Measurements from ENCODE around the gene TFB1M.
A peak's percentile ranks its signal among the peaks of the same experiment; 100 is the strongest.
"Not testable (repeated sequence)": the region's sequence is repeated elsewhere in the genome, so short reads cannot be mapped to it uniquely, and the experiment has no call there.

The TFB1M gene

DNA sequence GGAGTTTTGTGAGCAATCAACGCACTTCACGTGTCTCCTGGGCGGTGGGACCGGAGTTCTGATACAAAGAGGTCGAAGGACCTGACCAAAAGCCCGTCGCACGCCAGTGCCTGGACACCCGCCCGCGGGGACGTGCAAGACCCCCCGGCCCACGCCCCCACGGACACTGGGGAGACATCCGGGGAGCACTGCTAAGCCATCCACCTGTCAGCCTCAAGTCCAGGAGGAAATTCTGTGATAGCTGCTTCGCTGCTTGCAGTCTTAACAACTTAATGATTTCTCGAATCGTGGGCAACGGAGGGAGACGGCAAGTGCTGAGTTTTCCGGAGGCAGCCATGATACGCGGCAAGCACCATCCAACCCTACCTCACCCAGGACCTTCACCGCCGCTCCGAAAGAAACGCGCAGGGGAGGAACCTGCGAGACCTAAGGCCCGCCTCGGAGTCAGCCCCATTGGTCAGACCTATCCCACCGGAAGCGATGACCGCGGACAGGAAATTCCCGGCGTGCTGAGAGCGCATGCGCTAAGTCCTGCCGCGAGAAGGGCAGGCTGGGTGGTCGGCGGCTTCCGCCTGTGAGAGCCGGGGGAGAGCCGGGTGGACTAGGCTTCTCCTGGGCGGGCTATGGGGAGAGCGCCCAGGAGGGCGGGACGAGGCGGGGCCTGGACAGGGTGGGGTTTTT, at the start of gene TFB1M:
TSS of gene TFB1M (minus strand) at position 393 of the 681 bp plus-strand sequence. CDS start at position 337, 56 bp downstream.
- peak; percentile 92 for DNase-seq

DNA sequence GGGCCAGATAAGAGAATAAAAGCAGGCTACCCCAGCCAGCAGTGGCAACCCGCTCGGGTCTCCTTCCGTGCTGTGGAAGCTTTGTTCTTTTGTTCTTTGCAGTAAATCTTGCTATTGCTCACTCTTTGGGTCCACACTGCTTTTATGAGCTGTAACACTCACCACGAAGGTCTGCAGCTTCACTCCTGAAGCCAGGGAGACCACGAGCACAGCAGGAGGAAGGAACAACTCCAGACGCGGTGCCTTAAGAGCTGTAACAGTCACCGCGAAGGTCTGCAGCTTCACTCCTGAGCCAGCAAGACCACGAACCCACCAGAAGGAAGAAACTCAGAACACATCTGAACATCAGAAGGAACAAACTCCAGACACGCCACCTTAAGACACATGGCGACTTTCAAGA, 49.7 kb upstream of the TFB1M start:
- DNase-seq = not testable (repeated sequence)

DNA sequence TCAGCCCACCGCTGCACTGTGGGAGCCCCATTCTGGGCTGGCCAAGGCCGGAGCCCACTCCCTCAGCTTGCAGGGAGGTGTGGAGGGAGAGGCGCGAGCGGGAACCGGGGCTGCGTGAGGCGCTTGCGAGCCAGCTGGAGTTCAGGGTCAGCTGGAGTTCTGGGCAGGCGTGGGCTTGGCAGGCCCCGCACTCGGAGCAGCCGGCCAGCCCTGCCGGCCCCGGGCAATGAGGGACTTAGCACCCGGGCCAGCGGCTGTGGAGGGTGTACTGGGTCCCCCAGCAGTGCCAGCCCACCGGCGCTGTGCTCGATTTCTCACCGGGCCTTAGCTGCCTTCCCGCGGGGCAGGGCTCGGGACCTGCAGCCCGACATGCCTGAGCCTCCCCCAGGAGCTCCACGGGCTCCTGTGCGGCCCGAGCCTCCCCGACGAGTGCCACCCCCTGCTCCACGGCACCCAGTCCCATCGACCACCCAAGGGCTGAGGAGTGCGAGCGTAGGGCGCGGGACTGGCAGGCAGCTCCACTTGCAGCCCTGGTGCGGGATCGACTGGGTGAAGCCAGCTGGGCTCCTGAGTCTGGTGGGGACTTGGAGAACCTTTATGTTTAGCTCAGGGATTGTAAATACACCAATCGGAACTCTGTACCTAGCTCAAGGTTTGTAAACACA, 48.8 kb upstream of the TFB1M start:
- not testable (repeated sequence) for DNase-seq

DNA sequence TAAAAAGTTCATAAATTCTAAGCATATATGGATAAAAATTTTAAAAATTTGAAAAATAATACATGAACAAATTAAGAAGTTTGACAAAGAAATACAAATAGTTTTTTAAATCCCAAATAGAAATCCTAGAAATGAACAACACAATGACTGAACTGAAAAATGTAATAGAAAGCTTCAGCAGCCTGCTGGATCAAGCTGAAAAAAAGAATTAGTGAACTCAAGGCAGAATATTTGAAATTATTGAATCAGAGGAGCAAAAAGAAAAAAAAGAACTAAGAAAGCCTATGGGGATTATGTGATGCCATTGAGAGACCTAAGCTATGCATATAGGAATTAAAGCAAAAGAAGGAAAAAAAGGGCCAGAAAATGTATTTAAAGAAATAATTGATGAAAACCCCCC, 39.9 kb upstream of the TFB1M start:
- DNase-seq = no peak

DNA sequence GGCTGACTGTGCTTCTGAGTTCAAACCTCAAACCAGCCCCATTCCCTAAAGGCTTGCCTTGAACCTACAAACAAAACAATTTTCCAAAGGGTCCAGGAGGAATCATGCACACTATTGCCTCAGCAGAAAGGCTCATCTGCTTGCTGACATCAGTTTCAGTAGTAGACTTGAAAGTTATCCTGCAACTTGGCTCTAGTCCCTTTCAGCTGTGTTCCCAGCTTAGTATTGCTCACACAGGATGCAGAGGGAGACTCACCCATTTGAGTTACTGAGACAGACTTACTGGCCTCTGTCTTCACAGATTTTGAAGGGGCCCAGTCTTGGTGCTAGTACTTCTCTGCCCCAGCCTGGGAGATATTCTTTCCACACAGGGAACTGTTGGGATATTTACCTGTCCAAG, 38.5 kb upstream of the TFB1M start:
- DNase-seq = no peak

DNA sequence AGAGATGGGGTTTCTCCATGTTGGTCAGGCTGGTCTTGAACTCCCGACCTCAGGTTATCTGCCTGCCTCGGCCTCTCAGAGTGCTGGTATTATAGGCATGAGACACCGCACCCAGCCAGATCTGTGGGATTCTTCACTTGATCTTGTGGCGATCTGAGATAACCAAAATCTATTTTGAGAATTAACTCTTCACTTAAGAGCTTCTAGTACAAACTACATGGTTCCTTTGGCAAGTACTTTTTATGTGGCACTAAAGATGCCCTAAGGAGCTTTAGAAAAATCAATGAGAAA, 37.8 kb upstream of the TFB1M start:
- no peak for DNase-seq

DNA sequence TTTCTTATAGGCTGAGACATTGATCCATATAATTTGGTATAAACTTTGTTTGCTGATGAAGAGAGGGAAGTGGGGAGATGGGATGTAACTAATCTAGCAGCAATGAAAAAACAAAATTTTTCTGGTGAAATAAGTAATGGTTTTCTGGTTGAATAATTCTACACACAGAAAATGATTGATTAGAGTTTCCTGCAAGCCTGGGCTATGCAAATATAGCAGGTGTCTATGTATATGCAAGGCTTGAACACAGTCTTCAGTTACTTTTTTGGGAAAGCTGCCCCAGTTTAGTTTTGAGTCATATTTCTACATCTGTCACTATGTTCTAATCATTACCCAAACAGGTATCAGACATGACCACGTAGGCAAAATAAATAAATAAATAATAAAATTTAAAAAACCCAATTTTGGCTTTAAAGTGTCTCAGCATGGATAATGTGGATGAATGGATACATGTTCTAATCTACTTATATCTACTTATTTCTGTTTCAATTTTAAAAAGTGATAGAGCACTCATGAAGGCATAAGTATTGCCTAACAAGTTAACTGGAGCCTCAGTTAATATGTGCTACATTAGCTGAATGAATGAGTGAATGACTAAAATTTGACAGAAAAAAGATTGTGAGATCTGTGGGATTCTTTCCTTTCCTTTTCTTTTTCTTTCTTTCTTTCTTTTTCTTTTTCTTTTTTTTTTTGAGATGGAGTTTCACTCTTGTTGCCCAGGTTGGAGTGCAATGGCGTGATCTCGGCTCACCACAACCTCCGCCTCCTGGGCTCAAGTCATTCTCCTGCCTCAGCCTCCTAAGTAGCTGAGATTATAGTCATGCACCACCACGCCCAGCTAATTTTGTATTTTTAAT, 37.2 kb upstream of the TFB1M start:
- DNase-seq = no peak

DNA sequence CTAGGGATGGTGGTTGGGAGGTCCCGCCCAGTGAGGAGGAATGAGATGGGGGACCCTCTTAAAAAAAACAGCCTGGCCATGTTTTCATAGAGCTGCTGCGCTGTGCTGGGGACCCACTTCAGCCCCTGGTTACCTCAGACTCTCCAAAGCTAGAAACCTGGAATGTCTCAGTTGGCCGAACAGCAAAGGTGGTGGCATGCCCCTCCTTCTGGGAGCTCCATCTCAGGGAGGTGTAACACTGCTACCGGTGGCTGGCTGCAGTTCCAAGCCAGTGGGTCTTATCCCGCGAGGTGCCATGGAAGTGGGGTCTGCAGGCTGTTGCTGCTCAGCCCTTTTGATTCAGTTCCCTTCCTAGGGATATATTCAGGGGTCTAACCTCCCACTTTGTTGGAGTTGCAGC, 35.7 kb upstream of the TFB1M start:
- DNase-seq = no peak

DNA sequence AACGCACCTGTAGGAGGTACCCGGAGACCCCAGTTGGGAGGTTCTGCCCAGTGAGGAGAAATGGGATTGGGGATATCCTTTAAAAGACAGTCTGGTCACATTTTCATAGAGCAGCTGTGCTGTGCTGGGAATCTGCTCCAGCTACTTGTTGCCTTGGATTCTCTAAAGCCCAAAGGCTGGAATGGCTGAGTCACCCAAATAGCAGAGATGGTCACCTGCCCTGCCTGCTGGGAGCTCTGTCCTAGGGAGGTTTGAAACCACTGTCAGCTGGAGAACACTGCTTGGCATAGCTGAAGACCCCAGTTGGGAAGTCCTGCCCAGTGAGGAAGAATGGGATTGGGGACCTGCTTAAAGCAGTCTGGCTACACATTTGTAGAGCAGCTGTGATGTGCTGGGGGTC, 34.8 kb upstream of the TFB1M start:
- no peak for DNase-seq

DNA sequence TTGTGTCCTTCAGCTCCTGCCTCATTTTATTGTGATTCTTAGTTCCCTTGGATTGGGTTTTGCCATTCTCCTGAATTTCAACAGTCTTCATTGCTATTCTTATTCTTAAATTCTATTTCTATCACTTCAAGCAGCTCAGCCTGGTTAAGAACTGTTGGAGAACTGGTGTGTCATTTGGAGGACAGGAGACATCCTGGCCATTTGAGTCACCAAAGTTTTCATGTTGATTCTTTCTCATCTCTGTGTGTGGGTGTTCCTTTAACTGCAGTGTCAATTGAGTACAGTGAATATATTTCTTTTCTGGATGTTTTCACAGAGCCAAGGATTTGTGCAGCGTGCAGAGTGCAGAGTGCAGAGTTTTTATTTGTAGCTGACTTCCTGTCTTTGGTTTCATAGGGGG, 33.5 kb upstream of the TFB1M start:
- DNase-seq = no peak

DNA sequence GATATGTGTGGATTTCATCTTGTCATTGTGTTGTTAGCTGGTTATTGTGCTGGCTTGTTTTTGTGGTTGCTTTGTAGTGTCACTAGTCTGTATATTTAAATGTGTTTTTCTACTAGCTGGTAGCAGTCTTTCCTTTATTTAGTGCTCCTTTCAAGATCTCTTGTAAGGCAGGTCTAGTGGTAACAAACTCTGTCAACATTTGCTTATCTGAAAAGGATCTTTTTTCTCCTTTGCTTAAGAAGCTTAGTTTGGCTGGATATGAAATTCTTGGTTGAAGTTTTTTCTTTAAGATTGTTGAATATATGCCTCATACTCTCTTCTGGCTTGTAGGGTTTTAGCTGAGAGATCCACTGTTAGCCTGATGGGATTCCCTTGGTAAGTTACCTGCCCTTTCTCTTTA, 32.7 kb upstream of the TFB1M start:
- DNase-seq = no peak

DNA sequence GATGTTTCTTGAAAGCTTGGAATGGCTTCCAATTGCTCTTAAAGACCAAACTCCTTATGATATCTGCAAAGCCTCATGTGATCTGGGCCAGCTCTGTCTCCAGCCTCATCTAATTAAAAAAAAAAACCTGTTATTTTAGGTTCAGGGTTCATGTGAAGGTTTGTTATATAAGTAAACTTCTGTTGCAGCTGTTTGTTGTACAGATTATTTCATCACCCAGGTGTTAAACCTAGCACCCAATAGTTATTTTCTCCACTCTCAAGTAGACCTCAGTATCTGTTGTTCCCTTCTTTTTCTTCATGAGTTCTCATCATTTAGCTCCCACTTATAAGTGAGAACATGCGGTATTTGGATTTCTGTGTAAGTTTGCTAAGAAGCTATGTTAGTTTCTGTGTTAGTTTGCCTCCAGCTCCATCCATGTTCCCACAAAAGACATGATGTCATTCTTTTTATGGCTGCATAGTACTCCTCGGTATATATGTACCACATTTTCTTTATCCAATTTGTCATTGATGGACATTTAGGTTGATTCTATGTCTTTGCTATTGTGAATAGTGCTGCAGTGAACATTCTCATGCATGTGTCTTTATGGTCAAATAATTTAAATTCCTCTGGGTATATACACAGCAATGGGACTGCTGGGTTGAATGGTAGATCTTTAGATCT, 30.2 kb upstream of the TFB1M start:
- DNase-seq = no peak

DNA sequence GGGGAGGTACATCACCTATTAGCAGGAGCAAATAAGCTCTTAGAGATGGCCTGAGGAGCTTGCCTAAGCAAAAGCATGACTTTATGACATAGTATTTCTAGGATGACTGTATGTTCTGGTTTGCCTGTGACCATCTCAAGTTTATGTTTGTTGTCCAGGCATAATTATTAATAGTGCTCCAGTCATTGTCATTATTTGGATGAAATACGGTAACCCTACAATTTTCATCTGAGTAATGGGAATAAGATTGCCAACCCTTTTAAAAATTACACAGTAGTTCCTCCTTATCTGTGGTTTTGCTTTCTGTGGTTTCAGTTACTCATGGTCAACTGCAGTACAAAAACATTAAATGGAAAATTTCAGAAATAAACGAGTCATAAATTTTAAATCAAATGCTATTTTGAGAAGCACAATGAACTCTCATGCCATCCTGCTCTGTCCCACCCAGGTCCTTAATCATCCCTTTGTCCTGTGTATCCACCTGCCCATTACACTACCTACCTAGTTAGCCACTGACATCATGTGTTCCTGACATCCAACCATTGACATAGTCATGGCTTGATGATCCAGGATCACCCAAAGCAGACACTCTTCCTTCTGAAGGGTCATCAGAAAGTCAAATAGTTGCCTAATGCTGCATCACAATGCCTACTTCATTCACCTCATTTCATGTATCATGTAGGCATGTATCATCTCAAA, 27.0 kb upstream of the TFB1M start:
- DNase-seq = no peak

DNA sequence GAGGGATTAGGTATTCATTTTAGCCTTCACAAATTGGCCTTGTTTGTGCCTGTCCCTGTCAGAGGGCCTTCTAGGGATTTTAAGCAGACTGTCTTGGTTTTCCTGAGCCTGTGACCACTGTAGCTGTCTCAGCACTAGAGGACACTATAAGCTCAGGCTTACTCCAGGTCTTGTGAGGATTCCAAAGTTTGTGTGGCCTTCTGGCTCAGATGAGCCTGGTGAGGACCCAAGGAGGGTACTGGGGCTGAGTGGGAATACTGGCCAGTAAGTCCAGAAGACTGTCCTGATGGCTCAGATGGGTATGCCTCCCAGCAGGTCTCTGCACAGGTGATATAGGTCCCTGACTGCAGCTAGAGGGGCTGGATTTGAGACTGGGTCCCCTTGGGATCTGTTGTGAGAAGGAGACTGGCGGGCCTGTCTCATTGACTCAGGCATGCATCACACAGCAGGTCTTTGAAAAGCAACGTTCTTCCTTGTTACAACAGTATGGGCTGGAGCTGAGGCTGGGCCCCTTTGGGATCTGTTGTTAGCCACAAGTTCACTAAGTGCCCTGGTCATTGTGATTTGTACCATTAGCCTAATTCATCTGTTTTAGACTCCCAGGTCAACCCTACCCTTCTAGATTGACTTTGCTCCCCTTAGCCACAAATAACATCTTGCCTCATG, 26.3 kb upstream of the TFB1M start:
- DNase-seq = no peak

DNA sequence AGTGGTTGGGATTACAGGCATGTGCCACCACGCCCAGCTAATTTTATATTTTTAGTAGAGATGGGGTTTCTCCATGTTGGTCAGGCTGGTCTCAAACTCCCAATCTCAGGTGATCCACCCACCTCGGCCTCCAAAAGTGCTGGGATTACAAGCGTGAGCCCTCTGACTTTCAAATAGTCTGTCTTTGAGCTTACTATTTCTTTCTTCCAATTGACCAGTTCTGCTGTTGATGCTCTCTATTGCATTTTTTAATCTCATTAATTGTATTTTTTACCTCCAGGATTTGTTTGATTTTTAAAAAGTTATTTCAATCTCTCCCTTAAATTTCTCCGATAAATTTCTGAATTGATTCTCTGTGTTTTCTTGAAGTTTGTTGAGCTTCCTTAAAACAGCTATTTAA, 25.6 kb upstream of the TFB1M start:
- DNase-seq = not testable (repeated sequence)

DNA sequence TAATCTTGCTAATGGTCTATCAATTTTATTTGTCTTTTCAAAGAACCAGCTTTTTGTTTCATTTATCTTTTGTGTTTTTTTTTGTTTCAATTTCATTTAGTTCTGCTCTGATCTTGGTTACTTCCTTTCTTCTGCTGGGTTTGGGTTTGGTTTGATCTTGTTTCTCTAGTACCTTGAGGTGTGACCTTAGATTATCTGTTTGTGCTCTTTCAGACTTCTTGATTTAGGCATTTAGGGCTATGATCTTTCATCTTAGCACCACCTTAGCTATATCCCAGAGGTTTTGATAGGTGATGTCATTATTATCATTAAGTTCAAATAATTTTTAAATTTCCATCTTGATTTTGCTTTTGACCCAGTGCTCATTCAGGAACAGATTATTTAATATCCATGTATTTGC, 24.0 kb upstream of the TFB1M start:
- not testable (repeated sequence) for DNase-seq

DNA sequence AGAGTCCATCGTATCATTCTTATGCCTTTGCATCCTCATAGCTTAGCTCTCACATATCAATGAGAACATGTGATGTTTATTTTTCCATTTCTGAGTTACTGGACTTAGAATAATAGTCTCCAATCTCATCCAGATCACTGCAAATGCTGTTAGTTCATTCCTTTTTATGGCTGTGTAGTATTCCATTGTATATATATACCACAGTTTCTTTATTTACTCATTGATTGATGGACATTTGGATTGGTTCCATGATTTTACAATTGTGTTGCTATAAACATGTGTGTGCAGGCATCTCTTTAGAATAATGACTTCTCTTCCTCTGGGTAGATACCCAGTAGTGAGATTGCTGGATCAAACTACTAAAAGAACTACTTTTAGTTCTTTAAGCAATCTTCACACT, 21.0 kb upstream of the TFB1M start:
- DNase-seq = no peak

DNA sequence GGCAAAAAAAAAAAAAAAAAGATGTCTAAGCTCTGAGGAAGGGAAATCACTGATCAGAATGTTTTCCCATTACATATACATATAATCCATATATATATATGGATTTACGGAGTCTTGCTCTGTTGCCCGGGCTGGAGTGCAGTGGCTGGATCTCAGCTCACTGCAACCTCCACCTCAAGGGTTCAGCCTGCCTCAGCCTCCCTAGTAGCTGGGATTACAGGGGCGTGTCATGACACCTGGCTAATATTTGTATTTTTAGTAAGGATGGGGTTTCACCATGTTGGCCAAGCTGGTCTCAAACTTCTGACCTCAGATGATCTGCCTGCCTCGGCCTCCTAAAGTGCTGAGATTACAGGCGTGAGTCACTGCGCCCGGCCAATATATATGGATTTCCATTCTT, 19.8 kb upstream of the TFB1M start:
- DNase-seq = not testable (repeated sequence)

DNA sequence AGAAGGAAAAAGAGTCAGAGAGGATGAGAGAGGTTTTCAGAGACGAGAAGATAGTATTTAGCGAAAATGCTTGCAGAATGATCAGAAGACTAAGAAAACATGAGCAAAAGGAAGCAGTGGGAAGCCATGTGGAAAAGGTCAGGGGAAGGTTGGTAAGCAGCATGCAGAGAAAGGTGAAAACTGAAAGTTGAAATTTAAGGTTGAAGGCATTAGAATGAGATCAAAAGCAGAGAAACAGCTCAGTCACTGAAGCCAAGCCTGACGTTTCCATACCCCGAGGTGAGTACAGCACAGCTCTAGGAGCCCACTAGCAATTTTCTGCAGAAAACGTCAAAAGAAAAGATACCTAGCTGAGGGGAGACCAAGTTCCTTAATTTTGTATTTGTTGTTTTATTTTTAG, 19.1 kb upstream of the TFB1M start:
- DNase-seq = no peak

DNA sequence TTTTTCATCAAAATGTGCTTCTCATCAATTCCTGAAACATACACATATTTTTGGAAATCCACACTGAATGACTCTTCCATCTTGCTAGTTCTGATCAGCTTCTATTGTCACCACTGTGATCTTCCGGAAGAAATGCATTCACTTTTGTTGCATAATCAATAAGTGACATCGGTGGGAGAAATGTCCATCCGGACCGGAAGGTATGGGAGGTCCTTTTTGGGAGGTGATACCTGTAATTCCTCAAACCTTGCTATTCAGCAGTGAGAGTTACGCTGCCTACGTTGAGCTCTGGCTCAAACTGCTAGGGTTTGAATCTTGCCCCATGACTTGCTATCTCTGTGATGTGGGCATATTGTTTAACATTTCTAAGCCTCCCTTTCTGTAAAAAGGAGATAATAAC, 16.6 kb upstream of the TFB1M start:
- no peak for DNase-seq

DNA sequence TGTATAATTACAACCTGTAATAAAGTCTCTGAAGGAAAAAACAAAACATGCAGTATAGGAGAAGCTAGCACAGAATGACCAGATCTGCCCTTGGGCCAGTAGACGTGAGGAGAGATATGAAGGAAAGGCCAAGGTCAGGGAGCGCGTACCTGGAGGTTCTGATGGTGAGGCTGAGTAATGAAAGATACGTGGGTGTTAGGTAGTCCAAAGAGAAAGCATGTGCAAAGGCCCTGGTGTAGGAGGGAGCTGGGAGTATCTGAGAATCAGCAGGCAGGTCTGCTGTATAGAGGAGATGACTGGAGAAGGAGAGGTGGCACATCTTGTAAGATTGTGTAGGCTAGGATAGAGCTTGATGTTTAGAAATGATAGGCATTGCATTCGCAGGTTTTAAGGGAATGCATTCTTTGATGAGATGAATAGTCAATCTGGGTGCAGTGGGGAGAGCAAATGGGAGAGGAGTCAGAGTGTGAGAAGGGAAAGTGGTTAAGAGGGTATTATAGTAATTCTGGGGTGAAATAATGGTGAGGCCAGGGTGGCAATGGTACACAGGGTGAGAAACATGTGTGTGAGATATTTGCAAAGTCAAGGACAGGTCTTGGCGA, 15.9 kb upstream of the TFB1M start:
- no peak for DNase-seq

All from KG1 (cell line).